B cell (primary cell): ENCODE measurements around the gene PPP6R3. TPM values are rescaled to one million over a fixed set of nuclear protein-coding genes. Genes with fewer than 3 reads are reported as not detected.

Source experiments
- ATAC-seq: fragments of 200-7000 bp; cut with Tn5 transposase; one replicate; pipeline ENCODE4 v1.10.0; 2021; ENCODE audit warnings: low read depth, mild to moderate bottlenecking, moderate number of reproducible peaks, moderate library complexity
- CTCF ChIA-PET: fragments of 350-600 bp; sonication (Branson Sonifier 250); formaldehyde crosslinking; loops from one replicate; lab custom pipeline; 2021; ENCODE audit warnings: antibody characterized with exemption, inconsistent platforms; lab: Charles Lee
- POLR2A ChIA-PET: fragments of 350-600 bp; sonication (Branson Sonifier 250); formaldehyde crosslinking; loops from one replicate; lab custom pipeline; 2021; ENCODE audit warnings: antibody characterized with exemption; lab: Charles Lee
- DNase-seq: peaks from one replicate; pipeline ENCODE4 v3.0.0; 2013
- H2AFZ ChIP-seq: 2 replicates; pipeline ENCODE4 v1.6.1; 2012; ENCODE audit warnings: mild to moderate bottlenecking, low read depth, low read length; ENCODE audit not compliant: insufficient read depth, poor library complexity, severe bottlenecking
- H3K27ac ChIP-seq, 2 donors: 1 replicate in 1 of 2; 2 replicates in 1 of 2; pipeline ENCODE4 v1.5.1; 2012 to 2013; ENCODE audit warnings: low read length in 2 of 2, mild to moderate bottlenecking in 2 of 2, moderate library complexity in 1 of 2
- H3K27me3 ChIP-seq, 4 experiments: fragments of 200-600 bp in 1 of 4; sonication (generic) in 1 of 4; replicated peaks in 1 of 4; 1 replicate in 2 of 4; 2 replicates in 2 of 4; pipeline versions ENCODE4 v1.6.1 to v1.7.0; 2013 to 2016; ENCODE audit warnings: low read length in 3 of 4, mild to moderate bottlenecking in 2 of 4, mixed read lengths in 1 of 4, moderate library complexity in 1 of 4; ENCODE audit not compliant: insufficient read depth in 4 of 4, control insufficient read depth in 3 of 4; ENCODE audit errors: control extremely low read depth in 1 of 4
- H3K36me3 ChIP-seq, 2 experiments: replicated peaks in 1 of 2; 1 replicate in 1 of 2; 2 replicates in 1 of 2; pipeline versions ENCODE4 v1.6.1 to v1.7.1; 2013; ENCODE audit warnings: low read length in 1 of 2; ENCODE audit not compliant: insufficient read depth in 2 of 2, control insufficient read depth in 1 of 2; ENCODE audit errors: control extremely low read depth in 1 of 2, extremely low read depth in 1 of 2
- H3K4me1 ChIP-seq, 2 donors: fragments of 200-600 bp in 1 of 2; sonication (generic) in 1 of 2; 1 replicate in 1 of 2; 2 replicates in 1 of 2; pipeline versions ENCODE4 v1.5.1 to v1.6.1; 2013 to 2017; ENCODE audit warnings: low read length in 2 of 2; ENCODE audit not compliant: control insufficient read depth in 2 of 2, insufficient read depth in 2 of 2
- H3K4me2 ChIP-seq: replicated peaks from 2 replicates; pipeline ENCODE3; 2012; ENCODE audit warnings: mild to moderate bottlenecking, low read depth, low read length; ENCODE audit not compliant: poor library complexity, severe bottlenecking
- H3K4me3 ChIP-seq, 5 experiments: fragments of 200-600 bp in 1 of 5; sonication (generic) in 1 of 5; 1 replicate in 3 of 5; 2 replicates in 2 of 5; pipeline versions ENCODE4 v1.5.1 to v1.7.0; 2011 to 2016; ENCODE audit warnings: low read length in 4 of 5, mild to moderate bottlenecking in 4 of 5, low read depth in 2 of 5, control low read depth in 1 of 5, moderate library complexity in 1 of 5; ENCODE audit not compliant: insufficient read depth in 1 of 5; ENCODE audit errors: control extremely low read depth in 1 of 5, extremely low read depth in 1 of 5
- H3K79me2 ChIP-seq: fragments of 200-600 bp; sonication (generic); one replicate; pipeline ENCODE4 v1.6.0; 2016; ENCODE audit warnings: low read length; ENCODE audit not compliant: control insufficient read depth, insufficient read depth
- H3K9ac ChIP-seq: fragments of 200-600 bp; sonication (generic); 2 replicates; pipeline ENCODE4 v1.6.1; 2017; ENCODE audit warnings: mild to moderate bottlenecking, low read length, moderate library complexity
- H3K9me3 ChIP-seq, 3 donors: one replicate each; pipeline versions ENCODE4 v1.6.1 to v1.7.1; 2013; ENCODE audit warnings: low read length in 2 of 3; ENCODE audit not compliant: control insufficient read depth in 2 of 3, insufficient read depth in 1 of 3; ENCODE audit errors: control extremely low read depth in 1 of 3
- H4K20me1 ChIP-seq: 2 replicates; pipeline ENCODE4 v1.6.0; 2012; ENCODE audit warnings: mild to moderate bottlenecking, low read length; ENCODE audit not compliant: insufficient read depth, control insufficient read depth, poor library complexity, severe bottlenecking
- H3K27ac Mint-ChIP-seq: one replicate; pipeline ENCODE4 v1.8.0; 2021; ENCODE audit warnings: mixed read lengths
- H3K27me3 Mint-ChIP-seq: one replicate; pipeline ENCODE4 v1.8.0; 2021; ENCODE audit warnings: mixed read lengths
- H3K4me1 Mint-ChIP-seq: one replicate; pipeline ENCODE4 v1.8.0; 2021; ENCODE audit warnings: mixed read lengths
- H3K4me3 Mint-ChIP-seq: one replicate; pipeline ENCODE4 v1.8.0; 2021; ENCODE audit warnings: mixed read lengths
- H3K9me3 Mint-ChIP-seq: one replicate; pipeline ENCODE4 v1.8.0; 2022; ENCODE audit warnings: mixed read lengths; ENCODE audit not compliant: insufficient read depth
- CTCF ChIP-seq: fragments of 200-600 bp; IDR thresholded peaks from one replicate; pipeline ENCODE4 v1.8.0; 2022; ENCODE audit warnings: antibody characterized with exemption, mild to moderate bottlenecking
- EZH2 ChIP-seq: IDR thresholded peaks from 2 replicates; pipeline ENCODE4 v1.6.1; 2012; ENCODE audit warnings: borderline replicate concordance, low read depth, mild to moderate bottlenecking, moderate library complexity, low read length; ENCODE audit not compliant: insufficient read depth, poor library complexity, severe bottlenecking
- WGBS: methylation state at CpG from one replicate; pipeline ENCODE4 v1.1.5; 2013; ENCODE audit warnings: missing lambda C conversion rate; ENCODE audit not compliant: insufficient coverage; 5-methylcytosine and 5-hydroxymethylcytosine counted together
- intact Hi-C: fragments of 100-400 bp; cut with micrococcal nuclease; formaldehyde crosslinking; loops from one replicate; pipeline ENCODE4 v1.10.0; 2022
- polyA plus RNA-seq: library from polyadenylated mRNA; depleted of rRNA; stranded (reverse); fragments of >200 nt; gene quantifications from 2 replicates; pipeline ENCODE4 v1.2.3, GENCODE V29; 2012
- total RNA-seq, 2 donors: library from RNA; stranded (reverse); fragments of 120-200 nt in 1 of 2; gene quantifications; 1 replicate in 1 of 2; 2 replicates in 1 of 2; pipeline versions ENCODE4 v1.2.3 to v1.2.4, GENCODE V29; 2013 to 2022

PPP6R3 gene
- total and polyA plus RNA-seq, 2 donors (not counting 1 experiment from before 2014, with no cell fraction given) = 48.5 to 159 TPM

GRCh38 chr11:68596231-68596630, 135.7 kb downstream of the PPP6R3 start:
- Histone ChIP-seq H2AFZ (no peak overlapping the region), H3K27me3 (no peaks in the 10 kb centered on the region), H4K20me1 (peaks cover 15% of the 10 kb centered on the region), H3K36me3 (peaks cover 28 to 88% of the 10 kb centered on the region in 2 experiments), H3K27ac (no peak overlapping the region), H3K9ac (no peak overlapping the region), H3K4me3 (no peak overlapping the region), H3K9me3 (no peaks in the 10 kb centered on the region), H3K79me2 (no peaks in the 10 kb centered on the region), H3K4me1 (no peaks in the 10 kb centered on the region), H3K4me2 (no peak overlapping the region)
- Mint-ChIP-seq H3K27ac (no peak overlapping the region), H3K4me3 (no peak overlapping the region), H3K9me3 (no peaks in the 10 kb centered on the region), H3K27me3 (no peaks in the 10 kb centered on the region), H3K4me1 (no peaks in the 10 kb centered on the region)
- no peak for TF ChIP-seq EZH2
- TF ChIP-seq CTCF = no peak
- ChIA-PET CTCF (no interaction called here), POLR2A (no interaction called here)
- WGBS = 93% methylated on average over 4 of the region's 4 CpGs
- intact Hi-C loops = no loop called here
- ATAC-seq (no peak), DNase-seq (no peak)

- CTCF ChIA-PET = no interaction called here
- H3K27ac Mint-ChIP-seq = no peak overlapping the region
Observed at GRCh38 chr11:68598816-68599653, 138.5 kb downstream of the PPP6R3 start.

More at GRCh38 chr11:68598816-68599653, 138.5 kb downstream of the PPP6R3 start:
- Histone ChIP-seq H3K4me3 (no peak overlapping the region), H4K20me1 (peaks cover 15% of the 10 kb centered on the region), H3K4me2 (no peak overlapping the region), H2AFZ (no peak overlapping the region), H3K27ac (no peak overlapping the region), H3K79me2 (no peaks in the 10 kb centered on the region), H3K36me3 (peaks cover 46 to 89% of the 10 kb centered on the region in 2 experiments), H3K9me3 (peaks cover 0 to 1% (median 0%) of the 10 kb centered on the region in 3 donors), H3K27me3 (no peaks in the 10 kb centered on the region), H3K4me1 (no peaks in the 10 kb centered on the region), H3K9ac (no peak overlapping the region)
- POLR2A ChIA-PET = no interaction called here
- TF ChIP-seq EZH2 (no peak), CTCF (no peak)
- H3K27me3 Mint-ChIP-seq = no peaks in the 10 kb centered on the region
- H3K9me3 Mint-ChIP-seq = no peaks in the 10 kb centered on the region
- ATAC-seq (no peak), DNase-seq (no peak)
- no peaks in the 10 kb centered on the region for H3K4me1 Mint-ChIP-seq
- H3K4me3 Mint-ChIP-seq = no peak overlapping the region
- intact Hi-C loops = no loop called here
- 90% methylated on average over 2 of the region's 7 CpGs for WGBS
